Parathyroid adenoma (tissue), 2 donors: Measurements from ENCODE around the gene PNMA8B.

ENCODE experiments used
- H2AFZ ChIP-seq: fragments of 300-600 bp; sonication (generic); one replicate; pipeline ENCODE4 v1.7.0; 2017; ENCODE audit warnings: antibody characterized with exemption, mild to moderate bottlenecking
- H3K27ac ChIP-seq: fragments of 300-600 bp; sonication (generic); one replicate; pipeline ENCODE4 v1.7.0; 2017
- H3K27me3 ChIP-seq: fragments of 300-600 bp; sonication (generic); one replicate; pipeline ENCODE4 v1.7.0; 2017; ENCODE audit warnings: low read length; ENCODE audit not compliant: control insufficient read depth, insufficient read depth
- H3K36me3 ChIP-seq: fragments of 300-600 bp; sonication (generic); one replicate; pipeline ENCODE4 v1.7.0; 2017; ENCODE audit warnings: low read length; ENCODE audit not compliant: control insufficient read depth, insufficient read depth
- H3K4me1 ChIP-seq: fragments of 300-600 bp; sonication (generic); one replicate; pipeline ENCODE4 v1.7.0; 2017; ENCODE audit warnings: control low read depth
- H3K4me2 ChIP-seq: fragments of 300-600 bp; sonication (generic); one replicate; pipeline ENCODE4 v1.7.0; 2017; ENCODE audit warnings: low read length
- H3K4me3 ChIP-seq: fragments of 300-600 bp; sonication (generic); one replicate; pipeline ENCODE4 v1.7.0; 2017; ENCODE audit warnings: low read depth, low read length
- H3K79me2 ChIP-seq: fragments of 300-600 bp; sonication (generic); one replicate; pipeline ENCODE4 v1.7.0; 2017; ENCODE audit warnings: control low read depth
- H3K9ac ChIP-seq: fragments of 300-600 bp; sonication (generic); one replicate; pipeline ENCODE4 v1.7.0; 2017; ENCODE audit warnings: mild to moderate bottlenecking
- H3K9me3 ChIP-seq: fragments of 300-600 bp; sonication (generic); one replicate; pipeline ENCODE4 v1.7.0; 2017; ENCODE audit warnings: low read length; ENCODE audit not compliant: control insufficient read depth
- CTCF ChIP-seq: fragments of 300-600 bp; sonication (generic); IDR thresholded peaks from one replicate; pipeline ENCODE4 v1.7.0; 2017; ENCODE audit warnings: antibody characterized with exemption, mild to moderate bottlenecking
- donor health status: primary hyperparathyroidism.

The PNMA8B gene

DNA sequence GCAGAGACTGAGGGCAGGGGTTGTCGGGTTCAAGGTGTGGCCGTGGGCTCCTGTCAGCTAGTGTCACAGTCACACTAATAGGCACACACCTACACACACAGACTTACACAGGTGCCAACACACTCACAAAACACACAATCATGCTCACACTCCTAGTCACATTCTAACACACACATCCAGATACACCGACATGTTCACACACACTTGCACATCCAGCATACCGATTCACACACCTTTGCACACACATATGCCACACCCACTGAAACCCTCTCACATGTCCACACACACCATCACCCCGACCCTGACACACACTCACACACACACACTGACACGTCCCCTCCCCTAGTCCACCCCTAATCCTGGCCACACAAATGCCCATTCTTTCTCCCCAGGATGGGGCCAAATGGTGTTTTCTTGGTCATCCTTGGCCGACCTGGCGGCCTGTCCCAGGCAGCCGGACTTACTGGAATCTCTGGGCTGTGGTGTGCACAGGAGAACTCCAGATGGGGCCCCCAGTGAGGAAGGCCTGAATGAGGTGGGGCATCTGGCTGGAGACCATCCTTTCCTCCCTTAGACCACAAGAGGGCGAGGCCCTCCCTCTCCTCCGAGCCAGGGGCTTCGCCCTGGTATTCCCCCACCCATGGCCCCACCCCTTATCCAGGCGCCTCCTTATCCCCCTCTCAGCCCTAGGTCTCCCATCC, 19.1 kb upstream of the PNMA8B start:
- no peaks in the 10 kb centered on the region for H3K27me3 ChIP-seq
- H3K9me3 ChIP-seq = no peaks in the 10 kb centered on the region
- H2AFZ ChIP-seq = no peak overlapping the region
- H3K9ac ChIP-seq = no peak overlapping the region
- H3K4me3 ChIP-seq = no peak overlapping the region
- H3K36me3 ChIP-seq = no peaks in the 10 kb centered on the region
- H3K4me1 ChIP-seq = no peaks in the 10 kb centered on the region
- no peak overlapping the region for H3K27ac ChIP-seq
- no peak overlapping the region for H3K4me2 ChIP-seq
- no peak for TF ChIP-seq CTCF
- H3K79me2 ChIP-seq = no peaks in the 10 kb centered on the region

DNA sequence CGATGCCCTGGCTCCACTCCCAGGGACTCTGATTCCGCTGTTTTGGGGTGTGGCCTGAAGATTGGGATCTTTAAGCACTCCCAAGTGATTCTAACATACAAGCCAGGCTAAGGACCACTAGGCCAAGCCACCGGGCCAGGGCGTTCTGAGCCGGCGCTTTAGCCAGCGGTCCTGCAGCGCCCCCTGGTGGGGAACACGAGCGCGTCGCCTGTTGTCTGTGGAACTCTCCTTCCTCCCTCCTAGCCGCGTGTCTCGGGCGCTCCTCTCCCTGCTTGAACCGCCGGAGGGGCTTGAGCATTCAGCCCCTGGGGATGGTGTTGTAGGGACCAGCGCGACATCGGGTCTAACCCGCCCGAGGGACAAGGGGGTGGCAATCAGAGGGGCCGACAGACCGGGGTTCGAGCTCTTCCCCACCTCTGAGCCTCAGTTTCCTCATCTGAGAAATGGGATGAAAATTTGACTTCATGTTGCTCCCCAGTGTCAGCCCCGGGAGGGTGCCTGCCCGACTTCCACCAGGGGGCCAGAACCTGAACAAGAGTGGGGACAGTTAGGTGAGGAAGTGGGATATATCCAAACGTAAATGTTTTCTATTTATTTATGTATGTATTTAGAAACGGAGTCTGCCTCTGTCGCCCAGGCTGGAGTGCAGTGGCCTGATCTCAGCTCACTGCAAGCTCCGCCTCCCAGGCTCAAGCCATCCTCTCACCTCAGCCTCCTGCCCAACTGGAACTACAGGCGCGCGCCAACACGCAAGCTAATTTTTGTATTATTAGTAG, 18.0 kb upstream of the PNMA8B start:
- H3K36me3 ChIP-seq = no peaks in the 10 kb centered on the region
- no peak overlapping the region for H3K4me2 ChIP-seq
- H2AFZ ChIP-seq = peak overlapping the region; percentile 51
- no peaks in the 10 kb centered on the region for H3K9me3 ChIP-seq
- H3K4me3 ChIP-seq = no peak overlapping the region
- peak; percentile 94 for TF ChIP-seq CTCF
- H3K9ac ChIP-seq = no peak overlapping the region
- no peaks in the 10 kb centered on the region for H3K4me1 ChIP-seq
- no peaks in the 10 kb centered on the region for H3K27me3 ChIP-seq
- no peak overlapping the region for H3K27ac ChIP-seq
- no peaks in the 10 kb centered on the region for H3K79me2 ChIP-seq

DNA sequence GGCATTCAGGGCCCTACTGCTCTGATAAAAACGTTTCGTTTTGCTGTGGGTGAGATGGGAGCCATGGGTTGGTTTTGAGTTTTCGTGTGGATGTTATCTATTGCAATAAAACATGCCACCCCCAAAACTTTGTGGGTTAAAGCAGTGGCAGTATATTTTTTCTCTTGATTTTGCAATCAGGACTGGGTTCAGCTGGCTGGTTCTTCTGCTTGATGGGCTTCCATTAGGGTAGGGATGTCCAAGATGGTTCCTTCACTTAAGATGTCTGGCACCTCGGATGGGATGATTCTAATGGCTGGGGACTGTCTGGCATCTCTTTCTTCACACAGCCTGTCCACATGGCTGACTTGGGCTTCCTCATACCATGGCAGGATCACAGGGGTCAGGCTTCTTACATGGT, 15.6 kb upstream of the PNMA8B start:
- Histone ChIP-seq H3K27ac (no peak overlapping the region), H3K36me3 (no peaks in the 10 kb centered on the region), H3K4me2 (no peak overlapping the region), H3K27me3 (no peaks in the 10 kb centered on the region), H3K79me2 (no peaks in the 10 kb centered on the region), H3K4me1 (no peaks in the 10 kb centered on the region), H3K9me3 (no peaks in the 10 kb centered on the region), H3K9ac (no peak overlapping the region), H2AFZ (no peak overlapping the region), H3K4me3 (no peak overlapping the region)
- TF ChIP-seq CTCF = no peak

DNA sequence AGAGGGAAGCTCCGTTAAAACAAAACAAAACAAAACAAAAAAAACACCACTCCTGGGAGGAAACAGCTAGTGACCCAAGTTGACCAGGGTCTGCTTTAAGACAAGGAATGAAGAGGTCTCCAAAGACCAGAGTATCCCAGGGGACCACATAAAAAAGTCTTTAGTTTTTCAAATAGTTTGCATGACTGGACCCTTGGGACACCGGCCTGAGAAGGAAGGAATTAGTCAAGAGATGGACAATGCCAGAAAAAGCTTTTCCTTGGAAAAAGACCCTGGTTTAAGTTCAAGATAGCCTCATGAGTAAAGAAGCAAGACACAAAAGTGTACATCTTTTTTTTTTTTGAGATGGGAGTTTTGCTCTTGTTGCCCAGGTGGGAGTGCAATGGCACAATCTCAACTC, 12.5 kb upstream of the PNMA8B start:
- H3K4me3 ChIP-seq = no peak overlapping the region
- no peak overlapping the region for H3K4me2 ChIP-seq
- no peak for TF ChIP-seq CTCF
- H3K36me3 ChIP-seq = no peaks in the 10 kb centered on the region
- no peak overlapping the region for H3K9ac ChIP-seq
- H3K79me2 ChIP-seq = no peaks in the 10 kb centered on the region
- H2AFZ ChIP-seq = no peak overlapping the region
- H3K4me1 ChIP-seq = no peaks in the 10 kb centered on the region
- H3K27ac ChIP-seq = no peak overlapping the region
- H3K9me3 ChIP-seq = no peaks in the 10 kb centered on the region
- no peaks in the 10 kb centered on the region for H3K27me3 ChIP-seq
